GM23338 (cell line): ENCODE data around the gene SLC22A5. TPM values are rescaled to one million over a fixed set of nuclear protein-coding genes. Genes with fewer than 3 reads are reported as not detected.

Experiments used
- ATAC-seq: fragments of 200-7000 bp; cut with Tn5 transposase; 3 replicates; pipeline ENCODE4 v1.9.1; 2020
- DNase-seq: peaks from one replicate; pipeline ENCODE4 v3.0.0-alpha.2; 2015; ENCODE audit warnings: low spot score
- H2AFZ ChIP-seq: fragments of 200-600 bp; sonication (generic); 2 replicates; pipeline ENCODE4 v1.8.0; 2016; ENCODE audit warnings: antibody characterized with exemption, mild to moderate bottlenecking, moderate library complexity
- H3F3A ChIP-seq: fragments of 200-600 bp; sonication (generic); replicated peaks from 2 replicates; pipeline ENCODE4 v1.8.0; 2017; ENCODE audit warnings: antibody characterized with exemption, mixed run types, low read depth
- H3K27ac ChIP-seq: fragments of 200-600 bp; sonication (generic); 2 replicates; pipeline ENCODE4 v1.6.1; 2016; ENCODE audit warnings: low read depth
- H3K27me3 ChIP-seq: fragments of 200-600 bp; sonication (generic); 2 replicates; pipeline ENCODE4 v1.8.0; 2016; ENCODE audit warnings: mild to moderate bottlenecking, mixed run types, moderate library complexity; ENCODE audit not compliant: insufficient read depth
- H3K36me3 ChIP-seq: fragments of 200-600 bp; sonication (generic); 2 replicates; pipeline ENCODE4 v1.8.0; 2016; ENCODE audit warnings: mild to moderate bottlenecking; ENCODE audit not compliant: insufficient read depth
- H3K4me1 ChIP-seq: fragments of 200-600 bp; sonication (generic); 2 replicates; pipeline ENCODE4 v1.8.0; 2016; ENCODE audit warnings: mild to moderate bottlenecking, moderate library complexity; ENCODE audit not compliant: insufficient read depth
- H3K4me2 ChIP-seq: fragments of 200-600 bp; sonication (generic); 2 replicates; pipeline ENCODE4 v1.7.1; 2017; ENCODE audit warnings: mixed run types
- H3K4me3 ChIP-seq: fragments of 200-600 bp; sonication (generic); 2 replicates; pipeline ENCODE4 v1.6.1; 2016; ENCODE audit warnings: mixed run types
- H3K79me2 ChIP-seq: fragments of 200-600 bp; sonication (generic); replicated peaks from 2 replicates; pipeline ENCODE4 v1.8.0; 2017; ENCODE audit warnings: mild to moderate bottlenecking; ENCODE audit not compliant: insufficient read depth
- H3K9me2 ChIP-seq: fragments of 200-600 bp; sonication (generic); 2 replicates; pipeline ENCODE4 v1.8.0; 2017; ENCODE audit not compliant: insufficient read depth
- H4K20me1 ChIP-seq: fragments of 200-600 bp; sonication (generic); replicated peaks from 2 replicates; pipeline ENCODE4 v1.8.0; 2017; ENCODE audit warnings: mild to moderate bottlenecking; ENCODE audit not compliant: insufficient read depth
- H3K27ac Mint-ChIP-seq: 2 replicates; pipeline ENCODE4 v1.8.0; 2020; ENCODE audit warnings: inconsistent platforms, mild to moderate bottlenecking, moderate library complexity, mixed read lengths
- H3K27me3 Mint-ChIP-seq: 3 replicates; pipeline ENCODE4 v1.8.0; 2022; ENCODE audit warnings: low read depth, mild to moderate bottlenecking, moderate library complexity, mixed read lengths, inconsistent platforms; ENCODE audit not compliant: insufficient read depth, poor library complexity
- H3K36me3 Mint-ChIP-seq: 3 replicates; pipeline ENCODE4 v1.8.0; 2021; ENCODE audit warnings: low read depth, mild to moderate bottlenecking, inconsistent platforms, moderate library complexity, mixed read lengths
- H3K4me1 Mint-ChIP-seq: 3 replicates; pipeline ENCODE4 v1.8.0; 2020; ENCODE audit warnings: mild to moderate bottlenecking, inconsistent platforms, mixed read lengths
- H3K4me3 Mint-ChIP-seq: 3 replicates; pipeline ENCODE4 v1.8.0; 2021; ENCODE audit warnings: moderate library complexity, mild to moderate bottlenecking, inconsistent platforms, mixed read lengths
- H3K9me3 Mint-ChIP-seq: 3 replicates; pipeline ENCODE4 v1.8.0; 2020; ENCODE audit warnings: moderate library complexity, mild to moderate bottlenecking, inconsistent platforms, mixed read lengths
- CREB1 ChIP-seq: fragments of 250-450 bp; sonication (Bioruptor Pico); IDR thresholded peaks from 2 replicates; pipeline ENCODE4 v1.5.0; 2020; ENCODE audit warnings: low read depth, mild to moderate bottlenecking, moderate library complexity
- CTCF ChIP-seq, 2 experiments: fragments of 200-600 bp in 1 of 2; sonication (generic) in 1 of 2; conservative IDR thresholded peaks; 2 replicates each; pipeline versions ENCODE4 v1.5.1 to v1.6.1; 2016 to 2017; ENCODE audit warnings: antibody characterized with exemption in 2 of 2, low read depth in 2 of 2, mild to moderate bottlenecking in 2 of 2, moderate library complexity in 1 of 2
- EZH2 ChIP-seq: fragments of 200-600 bp; sonication (generic); IDR thresholded peaks from one replicate; pipeline ENCODE4 v1.8.0; 2017; ENCODE audit warnings: antibody characterized with exemption, mild to moderate bottlenecking, low read depth; ENCODE audit not compliant: unreplicated experiment
- EZH2phosphoT487 ChIP-seq: fragments of 200-600 bp; sonication (generic); IDR thresholded peaks from one replicate; pipeline ENCODE4 v1.8.1; 2018; ENCODE audit warnings: antibody characterized with exemption; ENCODE audit not compliant: unreplicated experiment
- JUNB ChIP-seq: IDR thresholded peaks from one replicate; pipeline ENCODE4 v1.6.1; 2016; ENCODE audit warnings: antibody characterized with exemption; ENCODE audit not compliant: unreplicated experiment
- NANOG ChIP-seq: IDR thresholded peaks from 2 replicates; pipeline ENCODE4 v1.6.1; 2016; ENCODE audit warnings: antibody characterized with exemption, borderline replicate concordance
- POLR2AphosphoS5 ChIP-seq: IDR thresholded peaks from 2 replicates; pipeline ENCODE4 v1.6.1; 2016; ENCODE audit warnings: antibody characterized with exemption, low read depth
- STAT1 ChIP-seq: IDR thresholded peaks from one replicate; pipeline ENCODE4 v1.6.1; 2016; ENCODE audit warnings: antibody characterized with exemption; ENCODE audit not compliant: unreplicated experiment
- ZNF114 ChIP-seq: fragments of 250-450 bp; sonication (Bioruptor Pico); IDR thresholded peaks from 2 replicates; pipeline ENCODE4 v1.5.0; 2020; ENCODE audit warnings: mild to moderate bottlenecking, moderate library complexity
- ZNF331 ChIP-seq: fragments of 250-450 bp; sonication (Bioruptor Pico); IDR thresholded peaks from 2 replicates; pipeline ENCODE4 v1.5.0; 2020; ENCODE audit warnings: low read depth, mild to moderate bottlenecking, moderate library complexity
- polyA plus RNA-seq: library from polyadenylated mRNA; unstranded; fragments of >200 nt; fragmentation: Nextera tagmentation; extraction: Ambion mirVana; gene quantifications from 2 replicates; pipeline ENCODE4 v1.2.1, GENCODE V29; 2016
- total RNA-seq: library from RNA; depleted of rRNA; stranded (reverse); fragments of >200 nt; shearing (Covaris generic); gene quantifications from 2 replicates; pipeline ENCODE4 v1.2.3, GENCODE V29; 2014
- TF ChIP-seq, protein P1 (sequence below): fragments of 250-450 bp; sonication (Bioruptor Pico); IDR thresholded peaks from 2 replicates; pipeline ENCODE4 v1.5.0; 2020; ENCODE audit warnings: mild to moderate bottlenecking, moderate library complexity
- TF ChIP-seq, protein P2 (sequence below): IDR thresholded peaks from 2 replicates; pipeline ENCODE4 v1.6.1; 2016; ENCODE audit warnings: antibody characterized with exemption

Gene SLC22A5
- total and polyA plus RNA-seq, 2 experiments from 2014 or later, result 1.9 to 2.4 TPM

DNA sequence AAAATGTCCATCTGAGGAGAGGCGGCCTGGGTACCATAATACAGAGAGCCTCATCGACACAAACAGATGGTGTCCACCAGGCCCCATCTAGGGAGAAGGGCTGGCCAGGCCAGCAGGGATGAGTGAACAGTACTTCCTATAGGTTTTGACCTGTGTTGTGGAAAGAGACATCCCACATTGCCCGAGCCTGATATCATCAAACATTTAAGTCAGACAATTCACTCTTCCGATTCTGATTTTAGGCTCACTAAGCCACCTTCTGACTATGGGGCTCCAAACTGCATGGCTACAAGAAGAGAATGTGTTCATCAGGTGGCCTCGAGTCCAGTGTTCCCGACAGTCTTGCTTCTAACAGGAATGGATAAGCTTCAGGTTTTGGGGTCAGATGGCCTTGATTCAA is 38.9 kb downstream of the SLC22A5 start (continued):
- no peak for TF ChIP-seq CTCF (conservative IDR thresholded peaks at IDR 0.05; ENCODE audit: low read depth in 2 of 2)
- TF ChIP-seq JUNB, result no peak
- TF ChIP-seq ZNF331, result no peak
- no peak for TF ChIP-seq NANOG

DNA sequence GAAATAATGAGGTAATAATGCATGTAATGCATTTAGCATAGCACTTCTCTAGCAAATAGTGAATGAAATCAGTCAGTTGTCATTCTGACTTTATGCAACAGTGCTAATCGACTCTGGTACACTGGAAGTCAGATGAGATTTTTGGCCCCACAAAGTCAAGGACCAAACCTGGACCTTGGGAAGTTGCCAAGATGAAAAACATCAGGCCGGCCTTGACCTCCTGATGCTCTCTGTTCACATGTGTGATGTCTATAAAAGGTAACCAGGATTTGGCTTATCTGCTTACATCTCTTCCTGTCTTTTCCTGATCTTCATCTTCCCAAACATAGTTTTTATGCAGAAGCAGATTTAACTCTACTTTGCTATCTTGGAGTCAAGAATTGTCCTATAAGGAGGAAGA is 39.5 kb downstream of the SLC22A5 start:
- Histone ChIP-seq H2AFZ (no peak overlapping the region), H3K4me2 (no peak overlapping the region), H3K9me2 (no peaks in the 10 kb centered on the region), H3K4me3 (no peak overlapping the region), H3F3A (peaks cover 13% of the 10 kb centered on the region; the same call in 1 of the 2 replicates), H3K4me1 (peaks cover 11% of the 10 kb centered on the region), H3K27ac (no peak overlapping the region), H3K27me3 (0 out of 2 replicates have a peak, but pooled peaks cover 4% of the 10 kb centered on the region), H4K20me1 (no peaks in the 10 kb centered on the region), H3K36me3 (no peaks in the 10 kb centered on the region), H3K79me2 (no peaks in the 10 kb centered on the region)
- Mint-ChIP-seq H3K9me3 (no peaks in the 10 kb centered on the region), H3K27me3 (no peaks in the 10 kb centered on the region), H3K36me3 (no peaks in the 10 kb centered on the region), H3K27ac (no peak overlapping the region), H3K4me3 (peak overlapping the region; percentile 31; the same call in 2 of the 3 replicates), H3K4me1 (peaks cover 9% of the 10 kb centered on the region)
- DNase-seq, result no peak
- TF ChIP-seq CTCF (conservative IDR thresholded peaks at IDR 0.05; ENCODE audit: low read depth in 2 of 2), result no peak
- TF ChIP-seq POLR2AphosphoS5, result no peak
- TF ChIP-seq ZNF114 (CRISPR knock-in tag), result no peak
- TF ChIP-seq ZNF331, result no peak
- TF ChIP-seq, protein P1, sequence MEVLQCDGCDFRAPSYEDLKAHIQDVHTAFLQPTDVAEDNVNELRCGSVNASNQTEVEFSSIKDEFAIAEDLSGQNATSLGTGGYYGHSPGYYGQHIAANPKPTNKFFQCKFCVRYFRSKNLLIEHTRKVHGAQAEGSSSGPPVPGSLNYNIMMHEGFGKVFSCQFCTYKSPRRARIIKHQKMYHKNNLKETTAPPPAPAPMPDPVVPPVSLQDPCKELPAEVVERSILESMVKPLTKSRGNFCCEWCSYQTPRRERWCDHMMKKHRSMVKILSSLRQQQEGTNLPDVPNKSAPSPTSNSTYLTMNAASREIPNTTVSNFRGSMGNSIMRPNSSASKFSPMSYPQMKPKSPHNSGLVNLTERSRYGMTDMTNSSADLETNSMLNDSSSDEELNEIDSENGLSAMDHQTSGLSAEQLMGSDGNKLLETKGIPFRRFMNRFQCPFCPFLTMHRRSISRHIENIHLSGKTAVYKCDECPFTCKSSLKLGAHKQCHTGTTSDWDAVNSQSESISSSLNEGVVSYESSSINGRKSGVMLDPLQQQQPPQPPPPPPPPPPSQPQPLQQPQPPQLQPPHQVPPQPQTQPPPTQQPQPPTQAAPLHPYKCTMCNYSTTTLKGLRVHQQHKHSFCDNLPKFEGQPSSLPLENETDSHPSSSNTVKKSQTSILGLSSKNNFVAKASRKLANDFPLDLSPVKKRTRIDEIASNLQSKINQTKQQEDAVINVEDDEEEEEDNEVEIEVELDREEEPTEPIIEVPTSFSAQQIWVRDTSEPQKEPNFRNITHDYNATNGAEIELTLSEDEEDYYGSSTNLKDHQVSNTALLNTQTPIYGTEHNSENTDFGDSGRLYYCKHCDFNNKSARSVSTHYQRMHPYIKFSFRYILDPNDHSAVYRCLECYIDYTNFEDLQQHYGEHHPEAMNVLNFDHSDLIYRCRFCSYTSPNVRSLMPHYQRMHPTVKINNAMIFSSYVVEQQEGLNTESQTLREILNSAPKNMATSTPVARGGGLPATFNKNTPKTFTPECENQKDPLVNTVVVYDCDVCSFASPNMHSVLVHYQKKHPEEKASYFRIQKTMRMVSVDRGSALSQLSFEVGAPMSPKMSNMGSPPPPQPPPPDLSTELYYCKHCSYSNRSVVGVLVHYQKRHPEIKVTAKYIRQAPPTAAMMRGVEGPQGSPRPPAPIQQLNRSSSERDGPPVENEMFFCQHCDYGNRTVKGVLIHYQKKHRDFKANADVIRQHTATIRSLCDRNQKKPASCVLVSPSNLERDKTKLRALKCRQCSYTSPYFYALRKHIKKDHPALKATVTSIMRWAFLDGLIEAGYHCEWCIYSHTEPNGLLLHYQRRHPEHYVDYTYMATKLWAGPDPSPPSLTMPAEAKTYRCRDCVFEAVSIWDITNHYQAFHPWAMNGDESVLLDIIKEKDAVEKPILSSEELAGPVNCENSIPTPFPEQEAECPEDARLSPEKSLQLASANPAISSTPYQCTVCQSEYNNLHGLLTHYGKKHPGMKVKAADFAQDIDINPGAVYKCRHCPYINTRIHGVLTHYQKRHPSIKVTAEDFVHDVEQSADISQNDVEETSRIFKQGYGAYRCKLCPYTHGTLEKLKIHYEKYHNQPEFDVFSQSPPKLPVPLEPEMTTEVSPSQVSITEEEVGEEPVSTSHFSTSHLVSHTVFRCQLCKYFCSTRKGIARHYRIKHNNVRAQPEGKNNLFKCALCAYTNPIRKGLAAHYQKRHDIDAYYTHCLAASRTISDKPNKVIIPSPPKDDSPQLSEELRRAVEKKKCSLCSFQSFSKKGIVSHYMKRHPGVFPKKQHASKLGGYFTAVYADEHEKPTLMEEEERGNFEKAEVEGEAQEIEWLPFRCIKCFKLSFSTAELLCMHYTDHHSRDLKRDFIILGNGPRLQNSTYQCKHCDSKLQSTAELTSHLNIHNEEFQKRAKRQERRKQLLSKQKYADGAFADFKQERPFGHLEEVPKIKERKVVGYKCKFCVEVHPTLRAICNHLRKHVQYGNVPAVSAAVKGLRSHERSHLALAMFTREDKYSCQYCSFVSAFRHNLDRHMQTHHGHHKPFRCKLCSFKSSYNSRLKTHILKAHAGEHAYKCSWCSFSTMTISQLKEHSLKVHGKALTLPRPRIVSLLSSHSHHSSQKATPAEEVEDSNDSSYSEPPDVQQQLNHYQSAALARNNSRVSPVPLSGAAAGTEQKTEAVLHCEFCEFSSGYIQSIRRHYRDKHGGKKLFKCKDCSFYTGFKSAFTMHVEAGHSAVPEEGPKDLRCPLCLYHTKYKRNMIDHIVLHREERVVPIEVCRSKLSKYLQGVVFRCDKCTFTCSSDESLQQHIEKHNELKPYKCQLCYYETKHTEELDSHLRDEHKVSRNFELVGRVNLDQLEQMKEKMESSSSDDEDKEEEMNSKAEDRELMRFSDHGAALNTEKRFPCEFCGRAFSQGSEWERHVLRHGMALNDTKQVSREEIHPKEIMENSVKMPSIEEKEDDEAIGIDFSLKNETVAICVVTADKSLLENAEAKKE (CRISPR knock-in tag), result no peak
- TF ChIP-seq EZH2phosphoT487, result no peak
- no peak for TF ChIP-seq EZH2
- TF ChIP-seq, protein P2, sequence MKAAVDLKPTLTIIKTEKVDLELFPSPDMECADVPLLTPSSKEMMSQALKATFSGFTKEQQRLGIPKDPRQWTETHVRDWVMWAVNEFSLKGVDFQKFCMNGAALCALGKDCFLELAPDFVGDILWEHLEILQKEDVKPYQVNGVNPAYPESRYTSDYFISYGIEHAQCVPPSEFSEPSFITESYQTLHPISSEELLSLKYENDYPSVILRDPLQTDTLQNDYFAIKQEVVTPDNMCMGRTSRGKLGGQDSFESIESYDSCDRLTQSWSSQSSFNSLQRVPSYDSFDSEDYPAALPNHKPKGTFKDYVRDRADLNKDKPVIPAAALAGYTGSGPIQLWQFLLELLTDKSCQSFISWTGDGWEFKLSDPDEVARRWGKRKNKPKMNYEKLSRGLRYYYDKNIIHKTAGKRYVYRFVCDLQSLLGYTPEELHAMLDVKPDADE, result no peak
- no peak for TF ChIP-seq NANOG
- no peak for TF ChIP-seq STAT1
- TF ChIP-seq CREB1 (CRISPR knock-in tag), result no peak
- ATAC-seq, result no peak
